GM19452 (cell line): Measurements from ENCODE around the gene TNFAIP2.

Experiments used
- ATAC-seq: cut with Tn5 transposase; IDR thresholded peaks from one replicate; pipeline ENCODE4 v1.9.1; 2021; ENCODE audit not compliant: unreplicated experiment

Gene TNFAIP2

DNA sequence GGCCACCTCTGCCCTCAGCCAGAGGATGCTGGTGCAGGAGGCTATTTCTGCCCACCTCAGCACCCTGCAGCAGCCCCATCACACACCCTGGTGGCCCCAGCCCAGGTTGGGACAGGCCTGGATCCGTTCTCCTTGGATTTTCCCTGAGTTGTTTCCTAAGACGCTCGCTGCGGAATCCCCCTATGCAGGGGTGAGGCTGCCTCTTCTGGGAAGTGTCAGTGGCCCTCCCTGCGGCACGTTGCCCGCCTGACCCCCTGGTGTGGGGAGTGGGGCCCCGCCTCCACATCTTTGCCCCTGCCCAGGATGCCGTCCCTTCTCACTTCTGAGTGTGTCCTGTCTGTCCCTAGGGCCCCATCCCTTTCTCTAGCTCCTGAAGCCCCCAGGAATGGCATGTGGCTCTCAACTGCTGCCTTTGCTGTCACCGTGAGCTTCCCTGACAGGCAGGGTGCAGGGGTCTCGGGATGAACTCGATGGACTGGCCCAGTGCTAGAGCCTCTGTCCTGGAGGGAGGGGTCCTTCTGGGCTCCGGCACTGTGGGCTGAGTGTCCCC is 29.3 kb upstream of the TNFAIP2 start:
- no peak for ATAC-seq

- ATAC-seq: no peak
Measured at GRCh38 chr14:103094406-103095209, 28.7 kb upstream of the TNFAIP2 start, which contains the start of gene EXOC3L4. Gene EXOC3L4, plus strand, starts transcription at chr14:103094725. Its CDS starts 5,495 bp downstream, at chr14:103100220.

DNA sequence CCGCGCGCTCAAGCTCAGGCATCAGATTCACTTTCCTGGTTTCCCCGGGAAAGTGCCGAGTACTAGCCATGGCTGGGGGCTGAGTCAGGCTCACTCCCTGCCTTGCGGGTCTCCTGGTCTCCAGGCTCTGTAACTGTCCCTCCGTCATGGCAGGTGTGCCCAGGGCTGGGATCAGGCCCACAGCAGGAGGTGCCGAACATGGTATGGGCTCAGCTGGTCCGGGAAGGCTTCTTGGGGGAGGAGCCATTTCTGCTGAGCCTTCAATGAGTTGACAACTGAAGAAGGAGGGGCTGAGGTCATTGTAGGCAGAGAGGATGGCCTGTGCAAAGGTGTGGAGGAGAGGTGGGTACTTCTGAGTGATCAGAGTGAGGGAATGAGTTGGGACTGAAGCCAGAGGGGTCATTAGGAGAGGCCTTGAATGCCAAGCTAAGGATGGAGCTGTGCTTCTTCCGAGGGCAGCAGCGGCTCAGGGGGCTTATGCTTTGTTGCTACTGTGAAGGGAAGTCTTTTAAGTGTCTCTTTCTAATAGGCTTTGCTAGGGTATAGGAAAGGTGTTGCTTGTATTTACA is 28.0 kb upstream of the TNFAIP2 start:
- ATAC-seq: no peak

DNA sequence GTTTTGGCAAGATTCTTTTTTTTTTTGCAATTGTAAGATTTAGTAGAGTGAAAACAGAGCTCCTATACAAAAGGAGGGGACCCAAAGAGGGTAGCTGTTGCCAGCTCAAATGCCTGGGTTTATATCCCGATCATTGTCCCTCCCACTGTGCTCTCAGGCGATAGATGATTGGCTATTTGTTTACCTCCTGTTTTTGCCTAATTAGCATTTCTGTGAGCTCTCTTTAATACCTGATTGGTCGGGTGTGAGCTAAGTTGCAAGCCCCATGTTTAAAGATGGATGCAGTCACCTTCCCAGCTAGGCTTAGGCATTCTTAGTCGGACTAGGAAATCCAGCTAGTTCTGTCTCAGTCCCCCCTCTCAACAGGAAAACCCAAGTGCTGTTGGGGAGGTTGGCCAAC is 26.9 kb upstream of the TNFAIP2 start:
- no peak for ATAC-seq

GRCh38 chr14:103097244-103097993 is 25.8 kb upstream of the TNFAIP2 start:
- no peak for ATAC-seq

DNA sequence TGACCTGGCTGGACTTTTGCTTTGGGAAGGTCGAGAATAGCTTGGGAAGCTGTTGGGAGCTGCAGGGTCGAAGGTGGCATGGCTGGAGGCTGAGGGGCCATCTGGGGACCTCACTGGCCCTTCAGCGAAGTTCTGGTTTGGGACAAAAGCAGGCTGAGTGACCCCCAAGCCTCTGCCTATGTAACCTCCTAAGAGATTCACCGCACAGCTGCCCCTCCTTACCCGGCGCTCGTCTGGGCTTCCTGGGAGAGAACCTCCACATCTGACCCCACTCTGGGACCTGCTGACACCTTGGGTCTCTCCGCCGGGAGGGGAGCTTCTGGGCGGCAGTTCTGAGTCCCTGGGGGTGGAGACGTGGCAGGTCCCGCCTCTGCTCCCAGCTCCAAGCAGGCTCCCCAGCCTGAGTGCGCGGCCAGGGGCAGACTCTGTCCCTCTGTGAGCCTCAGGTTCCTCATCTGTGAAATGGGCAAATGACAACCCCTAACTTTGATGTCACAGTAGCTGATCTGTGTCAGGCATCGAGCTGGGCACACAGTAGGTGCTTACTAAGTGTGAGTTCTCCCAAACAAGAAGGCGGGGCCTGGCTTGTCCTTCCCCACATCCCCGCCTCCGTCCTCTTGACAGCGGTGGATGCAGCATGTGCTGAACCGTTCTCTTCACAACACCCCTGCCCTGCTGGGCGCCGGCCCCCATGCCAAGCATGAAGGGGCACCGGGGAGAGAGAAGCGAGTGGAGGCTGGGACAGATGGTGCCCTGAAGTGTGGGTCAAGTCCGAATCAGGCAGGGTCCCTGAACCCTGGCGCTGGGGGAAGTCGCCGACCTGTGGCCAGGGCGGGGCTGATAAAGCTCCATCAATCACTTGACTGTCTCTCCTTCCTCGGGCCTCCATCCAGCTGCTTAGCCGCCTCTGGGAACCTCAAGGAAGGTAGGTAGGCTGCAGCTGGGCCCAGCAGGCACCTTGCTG is 25.0 kb upstream of the TNFAIP2 start:
- no peak for ATAC-seq

GRCh38 chr14:103099081-103099732 is 24.1 kb upstream of the TNFAIP2 start:
- no peak for ATAC-seq

GRCh38 chr14:103099733-103100280 is 23.5 kb upstream of the TNFAIP2 start:
- ATAC-seq: no peak

GRCh38 chr14:103100281-103101121 is 22.8 kb upstream of the TNFAIP2 start:
- ATAC-seq: peak; percentile 46

GRCh38 chr14:103101257-103101962 is 21.9 kb upstream of the TNFAIP2 start:
- no peak for ATAC-seq

GRCh38 chr14:103101963-103102688 is 21.1 kb upstream of the TNFAIP2 start:
- ATAC-seq: no peak

DNA sequence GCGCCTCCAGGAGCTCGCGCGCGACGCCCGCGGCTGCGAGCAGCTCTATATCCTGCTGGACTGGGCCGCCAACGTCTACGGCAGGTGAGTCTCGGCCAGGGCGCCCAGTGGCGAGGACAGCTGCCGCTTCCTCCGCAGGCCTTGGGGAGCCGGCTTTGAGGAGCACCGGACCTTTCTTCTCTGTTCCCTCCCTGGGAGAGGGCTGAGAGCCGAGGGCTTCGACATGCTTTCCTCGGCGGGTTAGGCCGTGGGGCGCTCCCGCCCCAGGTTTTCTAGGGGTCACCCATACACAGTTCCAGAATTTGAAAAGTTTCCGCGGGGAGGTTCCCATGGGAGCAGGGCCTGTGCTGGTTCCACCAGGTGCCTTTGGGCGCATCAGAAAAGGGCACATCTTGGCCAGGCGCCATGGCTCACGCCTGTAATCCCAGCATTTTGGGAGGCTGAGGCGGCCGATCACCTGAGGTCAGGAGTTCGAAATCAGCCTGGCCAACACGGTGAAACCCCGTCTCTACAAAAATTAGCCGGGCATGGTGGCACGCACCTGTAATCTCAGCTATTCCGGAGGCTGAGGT is 20.5 kb upstream of the TNFAIP2 start:
- ATAC-seq: no peak

DNA sequence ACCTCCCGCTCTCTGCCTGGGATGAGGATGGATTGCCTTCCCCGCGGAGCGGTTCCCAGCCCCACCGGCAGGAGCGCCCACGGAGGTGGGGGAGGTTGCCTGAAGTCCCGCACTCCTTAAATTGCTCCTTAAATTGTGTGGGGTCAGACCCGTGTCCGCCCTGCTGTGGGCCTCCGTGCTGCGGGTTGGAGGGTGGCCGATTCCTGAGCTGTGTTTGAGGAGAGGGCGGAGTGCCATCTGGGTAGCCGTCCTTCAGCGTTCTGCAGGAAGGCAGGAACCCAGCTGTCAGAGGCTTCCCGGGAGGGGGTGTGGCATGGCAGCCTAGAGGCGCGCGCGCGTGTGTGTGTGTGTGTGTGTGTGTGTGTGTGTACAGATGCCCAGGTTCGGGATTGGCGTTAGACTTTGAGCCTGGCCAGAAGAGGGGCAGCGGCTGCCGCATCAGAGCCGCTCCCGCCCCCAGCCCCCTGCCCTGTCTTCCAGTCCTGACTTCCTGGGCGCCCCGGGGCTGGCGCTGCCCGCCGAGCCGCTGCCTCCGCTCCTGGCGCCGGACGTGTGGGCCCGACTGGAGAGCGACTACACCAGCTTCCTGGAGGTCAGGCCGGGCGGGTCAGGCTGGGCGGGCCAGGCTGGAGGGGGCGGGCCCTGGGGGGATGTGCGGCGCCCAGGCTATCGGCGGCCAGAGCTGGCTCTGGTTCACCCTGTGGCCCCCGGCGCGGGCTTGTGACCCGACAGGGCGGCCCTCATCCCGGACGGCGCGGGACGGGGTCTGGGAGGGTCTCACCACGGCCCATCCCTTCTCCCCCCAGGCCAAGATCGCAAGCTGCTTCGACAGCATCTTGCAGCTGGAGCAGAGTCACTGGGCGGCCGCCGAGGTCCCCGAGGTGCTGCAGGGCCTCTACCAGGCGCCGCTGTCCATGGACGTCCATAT is 19.5 kb upstream of the TNFAIP2 start:
- ATAC-seq: no peak

- no peak for ATAC-seq
Measured at GRCh38 chr14:103104389-103104653, 18.9 kb upstream of the TNFAIP2 start.

GRCh38 chr14:103104654-103105452 is 18.4 kb upstream of the TNFAIP2 start:
- no peak for ATAC-seq
